Measurements from ENCODE around the gene QKI. TPM values are rescaled to one million over a fixed set of nuclear protein-coding genes. Genes with fewer than 3 reads are reported as not detected.

The QKI gene
- total and polyA plus RNA-seq, 2 donors (not counting 3 experiments of a cell fraction or from before 2014, with no cell fraction given), result 178 to 232 TPM

GRCh38 chr6:163608204-163608644, 193.7 kb downstream of the QKI start:
- no peaks in the 10 kb centered on the region for H3K4me1 ChIP-seq (ENCODE audit: control insufficient read depth, extremely low read depth, insufficient read depth, low read length)
- H3K4me3 ChIP-seq (replicated peaks in 1 of 3; ENCODE audit: insufficient read depth in 1 of 3, low read depth in 1 of 3, low read length in 3 of 3), result no peak overlapping the region
- FAIRE-seq (no peak), DNase-seq (ENCODE audit: low read depth, low spot score) (no peak)
- no peaks in the 10 kb centered on the region for H3K79me2 ChIP-seq (ENCODE audit: control insufficient read depth, insufficient read depth, low read length)
- dilution Hi-C loops (cut with MboI; ENCODE audit: extremely low pct_ligation_motif_present, low sequenced_read_pairs), result no loop called here
- H3K9ac ChIP-seq (replicated peaks; ENCODE audit: extremely low read depth, insufficient read depth, low read length), result no peak overlapping the region
- H3K9me3 ChIP-seq (replicated peaks; ENCODE audit: control insufficient read depth, insufficient read depth, low read length), result no peaks in the 10 kb centered on the region
- H3K27ac ChIP-seq (ENCODE audit: insufficient read depth, low read depth, low read length), result no peak overlapping the region
- H2AFZ ChIP-seq (ENCODE audit: low read depth, low read length), result no peak overlapping the region
- no peak overlapping the region for H3K4me2 ChIP-seq (ENCODE audit: insufficient read depth, low read length)
- POLR2A ChIA-PET, result no interaction called here
- CTCF ChIA-PET, result no interaction called here
- H3K36me3 ChIP-seq (ENCODE audit: control insufficient read depth in 2 of 2, extremely low read depth in 1 of 2, insufficient read depth in 2 of 2, low read length in 2 of 2), result no peaks in the 10 kb centered on the region
- no TSS peak for BruUV-seq (replicated peaks)
- intact Hi-C loops (cut with micrococcal nuclease), result no loop called here
- TF ChIP-seq CTCF (IDR thresholded peaks at IDR 0.05; ENCODE audit: extremely low read depth in 1 of 2, insufficient read depth in 1 of 2, low read depth in 1 of 2, low read length in 2 of 2) (no peak), GATA2 (IDR thresholded peaks at IDR 0.05; ENCODE audit: insufficient read depth, insufficient read length, low read depth, low read length) (no peak), POLR2A (IDR thresholded peaks at IDR 0.05; ENCODE audit: low read depth, low read length) (no peak), MAX (IDR thresholded peaks at IDR 0.05; ENCODE audit: insufficient read depth, insufficient read length) (no peak), EZH2 (IDR thresholded peaks at IDR 0.05; ENCODE audit: borderline replicate concordance, low read depth, low read length, severe bottlenecking) (no peak), FOS (IDR thresholded peaks at IDR 0.05; ENCODE audit: borderline replicate concordance, insufficient read depth, low read length) (no peak), MYC (IDR thresholded peaks at IDR 0.05; ENCODE audit: low read depth, low read length) (no peak), JUN (IDR thresholded peaks at IDR 0.05; ENCODE audit: borderline replicate concordance, insufficient read depth, insufficient read length, low read depth) (no peak), POLR2AphosphoS5 (IDR thresholded peaks at IDR 0.05; ENCODE audit: insufficient read depth, low read depth, low read length) (no peak)
- no peaks in the 10 kb centered on the region for H3K27me3 ChIP-seq (ENCODE audit: control insufficient read depth in 2 of 2, insufficient read depth in 2 of 2, low read length in 2 of 2)
- H3K9me1 ChIP-seq (replicated peaks; ENCODE audit: control insufficient read depth, extremely low read depth, insufficient read depth, low read length), result no peaks in the 10 kb centered on the region
- no peaks in the 10 kb centered on the region for H4K20me1 ChIP-seq (replicated peaks; ENCODE audit: control insufficient read depth, extremely low read depth, insufficient read depth, low read length)

Measured in endothelial cell of umbilical vein (primary cell).